Neural progenitor cell (in vitro differentiated cells): ENCODE data around the gene NRSN1. TPM values are rescaled to one million over a fixed set of nuclear protein-coding genes. Genes with fewer than 3 reads are reported as not detected.

Experiments used
- DNase-seq: peaks from one replicate; pipeline ENCODE4 v3.0.0-alpha.2; 2016; ENCODE audit warnings: low spot score
- H2AFZ ChIP-seq: fragments of 200-600 bp; sonication (generic); replicated peaks from 2 replicates; pipeline ENCODE4 v1.6.1; 2016; ENCODE audit warnings: antibody characterized with exemption
- H3F3A ChIP-seq: fragments of 200-600 bp; sonication (generic); 2 replicates; pipeline ENCODE4 v1.6.1; 2016; ENCODE audit warnings: antibody characterized with exemption, low read depth
- H3K27ac ChIP-seq: fragments of 200-600 bp; sonication (generic); 2 replicates; pipeline ENCODE4 v1.5.1; 2016; ENCODE audit warnings: mild to moderate bottlenecking
- H3K27me3 ChIP-seq: fragments of 200-600 bp; sonication (generic); 2 replicates; pipeline ENCODE4 v1.6.1; 2016; ENCODE audit warnings: mild to moderate bottlenecking, moderate library complexity
- H3K36me3 ChIP-seq: fragments of 200-600 bp; sonication (generic); 2 replicates; pipeline ENCODE4 v1.5.1; 2016
- H3K4me1 ChIP-seq: fragments of 200-600 bp; sonication (generic); 2 replicates; pipeline ENCODE4 v1.6.1; 2016; ENCODE audit warnings: mixed run types
- H3K4me2 ChIP-seq: fragments of 200-600 bp; sonication (generic); 2 replicates; pipeline ENCODE4 v1.6.1; 2016
- H3K4me3 ChIP-seq: fragments of 200-600 bp; sonication (generic); 2 replicates; pipeline ENCODE4 v1.5.1; 2016
- H3K79me2 ChIP-seq: fragments of 200-600 bp; sonication (generic); 2 replicates; pipeline ENCODE4 v1.6.1; 2016; ENCODE audit warnings: low read depth
- H3K9ac ChIP-seq: fragments of 200-600 bp; sonication (generic); 2 replicates; pipeline ENCODE4 v1.6.1; 2016
- H3K9me3 ChIP-seq: fragments of 200-600 bp; sonication (generic); 2 replicates; pipeline ENCODE4 v1.5.1; 2016; ENCODE audit warnings: low read depth
- H4K20me1 ChIP-seq: fragments of 200-600 bp; sonication (generic); 2 replicates; pipeline ENCODE4 v1.6.1; 2016; ENCODE audit warnings: low read depth
- H3K27ac Mint-ChIP-seq: 3 replicates; pipeline ENCODE4 v1.8.0; 2021; ENCODE audit warnings: mixed read lengths
- H3K27me3 Mint-ChIP-seq: 2 replicates; pipeline ENCODE4 v1.8.0; 2022; ENCODE audit warnings: low read depth, mild to moderate bottlenecking, inconsistent platforms, moderate library complexity, mixed read lengths; ENCODE audit not compliant: insufficient read depth
- H3K36me3 Mint-ChIP-seq: 3 replicates; pipeline ENCODE4 v1.8.0; 2021; ENCODE audit warnings: mixed read lengths
- H3K4me1 Mint-ChIP-seq: 3 replicates; pipeline ENCODE4 v1.8.0; 2021; ENCODE audit warnings: mixed read lengths
- H3K4me3 Mint-ChIP-seq: 3 replicates; pipeline ENCODE4 v1.8.0; 2021; ENCODE audit warnings: mild to moderate bottlenecking, moderate library complexity, mixed read lengths
- H3K9me3 Mint-ChIP-seq: 3 replicates; pipeline ENCODE4 v1.8.0; 2020; ENCODE audit warnings: mixed read lengths
- CTCF ChIP-seq: fragments of 200-600 bp; sonication (generic); IDR thresholded peaks from 2 replicates; pipeline ENCODE4 v1.5.1; 2017; ENCODE audit warnings: antibody characterized with exemption, mild to moderate bottlenecking
- EZH2 ChIP-seq: fragments of 200-600 bp; sonication (generic); IDR thresholded peaks from 2 replicates; pipeline ENCODE4 v1.6.1; 2017; ENCODE audit warnings: antibody characterized with exemption, mild to moderate bottlenecking, moderate library complexity
- EZH2phosphoT487 ChIP-seq: fragments of 200-600 bp; sonication (generic); IDR thresholded peaks from 2 replicates; pipeline ENCODE4 v1.6.1; 2017; ENCODE audit warnings: antibody characterized with exemption
- total RNA-seq: library from RNA; depleted of rRNA; stranded (reverse); fragments of >200 nt; gene quantifications from 2 replicates; pipeline ENCODE4 v1.2.3, GENCODE V29; 2015; ENCODE audit warnings: low replicate concordance

NRSN1 gene
- total RNA-seq, 1 donor from 2014 or later: 0.19 TPM

- H3K4me1 Mint-ChIP-seq: no peaks in the 10 kb centered on the region
- Histone ChIP-seq H3K9ac (no peak overlapping the region), H3K27ac (no peak overlapping the region), H3K9me3 (no peaks in the 10 kb centered on the region), H3K4me1 (no peaks in the 10 kb centered on the region), H4K20me1 (no peaks in the 10 kb centered on the region), H3K27me3 (no peaks in the 10 kb centered on the region), H2AFZ (no peak overlapping the region), H3F3A (no peaks in the 10 kb centered on the region), H3K4me3 (no peak overlapping the region), H3K36me3 (no peaks in the 10 kb centered on the region), H3K79me2 (no peaks in the 10 kb centered on the region), H3K4me2 (no peak overlapping the region)
- H3K27me3 Mint-ChIP-seq: no peaks in the 10 kb centered on the region
- no peak overlapping the region for H3K4me3 Mint-ChIP-seq
- H3K36me3 Mint-ChIP-seq: no peaks in the 10 kb centered on the region
- H3K27ac Mint-ChIP-seq: no peak overlapping the region
- TF ChIP-seq EZH2phosphoT487 (no peak), EZH2 (no peak), CTCF (no peak)
- H3K9me3 Mint-ChIP-seq: no peaks in the 10 kb centered on the region
- no peak for DNase-seq
Measured at GRCh38 chr6:24113891-24114290, 12.1 kb upstream of the NRSN1 start.

- no peaks in the 10 kb centered on the region for H3K79me2 ChIP-seq
- peaks cover 6% of the 10 kb centered on the region for H3K4me1 ChIP-seq
- Mint-ChIP-seq H3K4me3 (no peak overlapping the region), H3K27ac (no peak overlapping the region), H3K4me1 (no peaks in the 10 kb centered on the region), H3K9me3 (no peaks in the 10 kb centered on the region), H3K36me3 (no peaks in the 10 kb centered on the region), H3K27me3 (no peaks in the 10 kb centered on the region)
- TF ChIP-seq EZH2phosphoT487: no peak
- no peak for TF ChIP-seq EZH2
- no peak for TF ChIP-seq CTCF
- H3K36me3 ChIP-seq: no peaks in the 10 kb centered on the region
- H3K9me3 ChIP-seq: no peaks in the 10 kb centered on the region
- H2AFZ ChIP-seq: no peak overlapping the region
- H3K4me2 ChIP-seq: no peak overlapping the region
- DNase-seq: no peak
- no peaks in the 10 kb centered on the region for H3K27me3 ChIP-seq
- no peaks in the 10 kb centered on the region for H4K20me1 ChIP-seq
- no peak overlapping the region for H3K4me3 ChIP-seq
- H3K9ac ChIP-seq: no peak overlapping the region
- H3K27ac ChIP-seq: no peak overlapping the region
- no peaks in the 10 kb centered on the region for H3F3A ChIP-seq
Measured at GRCh38 chr6:24117021-24117420, 9.0 kb upstream of the NRSN1 start.

- Histone ChIP-seq H3K9me3 (no peaks in the 10 kb centered on the region), H3K27ac (no peak overlapping the region), H3K79me2 (no peaks in the 10 kb centered on the region), H3K4me2 (no peak overlapping the region), H3F3A (peaks cover 5% of the 10 kb centered on the region), H3K27me3 (peaks cover 8% of the 10 kb centered on the region), H3K4me1 (peaks cover 11% of the 10 kb centered on the region), H2AFZ (no peak overlapping the region), H3K36me3 (no peaks in the 10 kb centered on the region), H3K9ac (no peak overlapping the region), H3K4me3 (no peak overlapping the region), H4K20me1 (peaks cover 6% of the 10 kb centered on the region)
- no peaks in the 10 kb centered on the region for H3K9me3 Mint-ChIP-seq
- DNase-seq: no peak
- no peak overlapping the region for H3K27ac Mint-ChIP-seq
- H3K36me3 Mint-ChIP-seq: no peaks in the 10 kb centered on the region
- no peak overlapping the region for H3K4me3 Mint-ChIP-seq
- no peak for TF ChIP-seq CTCF
- TF ChIP-seq EZH2phosphoT487: no peak
- TF ChIP-seq EZH2: no peak
- no peaks in the 10 kb centered on the region for H3K27me3 Mint-ChIP-seq
- H3K4me1 Mint-ChIP-seq: peaks cover 7% of the 10 kb centered on the region
Measured at GRCh38 chr6:24122139-24122538, 3.9 kb upstream of the NRSN1 start.
